GM03348 (cell line): Measurements from ENCODE around the gene PDSS2.

Experiments used
- DNase-seq: peaks from one replicate; pipeline ENCODE4 v3.0.0; 2012; ENCODE audit warnings: low spot score

Gene PDSS2

GRCh38 chr6:107266563-107266962 is 192.8 kb downstream of the PDSS2 start:
- no peak for DNase-seq

GRCh38 chr6:107264357-107264840 is 195.0 kb downstream of the PDSS2 start:
- peak; percentile 39 for DNase-seq

GRCh38 chr6:107259951-107260350 is 199.4 kb downstream of the PDSS2 start:
- DNase-seq: no peak

- no peak for DNase-seq
Observed at GRCh38 chr6:107248147-107248546, 211.2 kb downstream of the PDSS2 start.

- DNase-seq: no peak
Observed at GRCh38 chr6:107246972-107247615, 212.3 kb downstream of the PDSS2 start.

- no peak for DNase-seq
Observed at GRCh38 chr6:107246249-107246971, 213.0 kb downstream of the PDSS2 start.

- DNase-seq: no peak
Observed at GRCh38 chr6:107244742-107245480, 214.5 kb downstream of the PDSS2 start.

- DNase-seq: no peak
Observed at GRCh38 chr6:107244082-107244741, 215.2 kb downstream of the PDSS2 start.

- DNase-seq: no peak
Observed at GRCh38 chr6:107243471-107243870, 215.9 kb downstream of the PDSS2 start.

GRCh38 chr6:107237992-107238660 is 221.2 kb downstream of the PDSS2 start:
- no peak for DNase-seq

GRCh38 chr6:107235511-107235910 is 223.9 kb downstream of the PDSS2 start:
- DNase-seq: no peak

- DNase-seq: no peak
Observed at GRCh38 chr6:107235007-107235406, 224.4 kb downstream of the PDSS2 start.

GRCh38 chr6:107231243-107231642 is 228.1 kb downstream of the PDSS2 start:
- no peak for DNase-seq

GRCh38 chr6:107230448-107230847 is 228.9 kb downstream of the PDSS2 start:
- DNase-seq: no peak

- no peak for DNase-seq
Observed at GRCh38 chr6:107230024-107230423, 229.3 kb downstream of the PDSS2 start.

GRCh38 chr6:107228754-107229153 is 230.6 kb downstream of the PDSS2 start:
- no peak for DNase-seq

- DNase-seq: no peak
Observed at GRCh38 chr6:107221519-107221918, 237.8 kb downstream of the PDSS2 start.

GRCh38 chr6:107219851-107220250 is 239.5 kb downstream of the PDSS2 start:
- DNase-seq: no peak

GRCh38 chr6:107218142-107218541 is 241.2 kb downstream of the PDSS2 start:
- no peak for DNase-seq

GRCh38 chr6:107217248-107217647 is 242.1 kb downstream of the PDSS2 start:
- no peak for DNase-seq

GRCh38 chr6:107216197-107216933 is 243.0 kb downstream of the PDSS2 start:
- no peak for DNase-seq
